Body of pancreas (tissue), 4 donors: ENCODE measurements around the gene MAPK8.

Source experiments
- POLR2A ChIP-seq, 3 donors: fragments of 450-650 bp; IDR thresholded peaks; one replicate each; pipeline ENCODE4 v1.6.1; 2016; ENCODE audit warnings: antibody characterized with exemption in 3 of 3, mild to moderate bottlenecking in 2 of 3
- TF ChIP-seq, protein P1 (sequence below), 7 experiments: fragments of 450-650 bp in 4 of 7; fragments of 200-600 bp in 3 of 7; sonication (generic) in 3 of 7; IDR thresholded peaks; one replicate each; pipeline ENCODE4 v1.5.1; 2016 to 2019; ENCODE audit warnings: antibody characterized with exemption in 7 of 7

DNA sequence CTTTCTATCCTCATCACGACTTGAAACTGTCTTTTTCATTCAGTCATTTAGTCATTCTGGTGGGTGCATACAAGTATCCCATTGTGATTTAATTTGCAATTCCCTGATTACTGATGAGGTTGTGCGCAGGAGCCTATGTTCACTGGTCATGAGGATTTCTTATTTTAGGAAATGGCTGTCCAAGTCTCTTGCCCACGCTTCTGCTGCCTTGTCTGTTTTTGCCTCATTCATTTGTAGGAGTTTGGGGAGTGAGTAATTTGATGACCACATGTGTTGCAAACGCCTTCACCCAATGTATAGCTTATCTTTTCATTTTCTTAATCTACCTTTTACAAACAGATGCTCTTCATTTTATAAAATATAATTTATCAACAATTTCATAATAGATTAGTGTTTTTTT, 171.1 kb downstream of the MAPK8 start:
- TF ChIP-seq, protein P1, sequence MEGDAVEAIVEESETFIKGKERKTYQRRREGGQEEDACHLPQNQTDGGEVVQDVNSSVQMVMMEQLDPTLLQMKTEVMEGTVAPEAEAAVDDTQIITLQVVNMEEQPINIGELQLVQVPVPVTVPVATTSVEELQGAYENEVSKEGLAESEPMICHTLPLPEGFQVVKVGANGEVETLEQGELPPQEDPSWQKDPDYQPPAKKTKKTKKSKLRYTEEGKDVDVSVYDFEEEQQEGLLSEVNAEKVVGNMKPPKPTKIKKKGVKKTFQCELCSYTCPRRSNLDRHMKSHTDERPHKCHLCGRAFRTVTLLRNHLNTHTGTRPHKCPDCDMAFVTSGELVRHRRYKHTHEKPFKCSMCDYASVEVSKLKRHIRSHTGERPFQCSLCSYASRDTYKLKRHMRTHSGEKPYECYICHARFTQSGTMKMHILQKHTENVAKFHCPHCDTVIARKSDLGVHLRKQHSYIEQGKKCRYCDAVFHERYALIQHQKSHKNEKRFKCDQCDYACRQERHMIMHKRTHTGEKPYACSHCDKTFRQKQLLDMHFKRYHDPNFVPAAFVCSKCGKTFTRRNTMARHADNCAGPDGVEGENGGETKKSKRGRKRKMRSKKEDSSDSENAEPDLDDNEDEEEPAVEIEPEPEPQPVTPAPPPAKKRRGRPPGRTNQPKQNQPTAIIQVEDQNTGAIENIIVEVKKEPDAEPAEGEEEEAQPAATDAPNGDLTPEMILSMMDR (IDR thresholded peaks at IDR 0.05) = no peak
- TF ChIP-seq POLR2A (IDR thresholded peaks at IDR 0.05) = no peak
